ENCODE results near the gene S100A10. TPM values are rescaled to one million over a fixed set of nuclear protein-coding genes. Genes with fewer than 3 reads are reported as not detected.

S100A10 gene
- total RNA-seq, 1 experiment from 2014 or later, result 2,143 TPM

DNA sequence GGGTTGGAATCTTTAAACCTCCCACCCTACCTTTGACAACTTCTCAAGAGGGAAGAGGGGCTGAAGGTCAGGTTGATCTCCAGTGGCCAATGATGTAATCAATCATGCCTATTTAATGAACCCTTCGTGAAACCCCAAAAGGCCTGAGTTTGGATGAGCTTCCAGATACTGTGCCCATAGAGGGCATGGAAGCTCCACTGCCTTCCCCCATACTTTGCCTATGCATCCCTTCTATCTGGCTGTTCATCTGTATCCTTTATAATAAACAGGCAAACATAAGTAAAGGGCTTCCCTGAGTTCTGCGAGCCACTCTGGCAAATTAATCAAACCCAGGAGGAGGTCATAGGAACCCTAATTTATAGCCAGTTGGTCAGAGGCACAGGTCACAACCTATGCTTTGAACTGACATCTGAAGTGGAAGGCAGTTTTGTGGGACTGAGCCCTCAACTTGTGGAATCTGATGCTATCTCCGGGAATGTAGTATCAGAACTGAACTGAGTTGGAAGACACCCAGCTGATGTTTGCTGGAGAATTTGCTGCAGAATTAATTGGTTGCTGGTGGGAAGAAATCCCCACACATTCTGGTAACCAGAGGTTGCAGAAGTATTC is 24.8 kb downstream of the S100A10 start:
- Histone ChIP-seq H3K36me3 (ENCODE audit: control insufficient read depth, insufficient read depth, low read length) (no peaks in the 10 kb centered on the region), H3K9me3 (no peaks in the 10 kb centered on the region; the same call in 1 of the 2 replicates), H3K27me3 (replicated peaks; ENCODE audit: control insufficient read depth, insufficient read depth, low read length) (no peaks in the 10 kb centered on the region), H3K4me1 (peaks cover 61% of the 10 kb centered on the region), H3K4me3 (ENCODE audit: low read depth, low read length) (no peak overlapping the region)
- Mint-ChIP-seq H3K36me3 (ENCODE audit: insufficient read depth, unreplicated experiment) (peaks cover 3% of the 10 kb centered on the region), H3K27me3 (ENCODE audit: insufficient read depth, unreplicated experiment) (no peaks in the 10 kb centered on the region), H3K9me3 (ENCODE audit: unreplicated experiment) (no peaks in the 10 kb centered on the region), H3K27ac (ENCODE audit: unreplicated experiment) (peak overlapping the region; percentile 74), H3K4me1 (ENCODE audit: low read depth, unreplicated experiment) (peaks cover 37% of the 10 kb centered on the region), H3K4me3 (ENCODE audit: unreplicated experiment) (no peak overlapping the region)
- intact Hi-C loops (cut with micrococcal nuclease; ENCODE audit: unreplicated experiment), result loop anchor here (1.0 to 2.0 kb wide), 6 partner anchors 9 to 80 kb away; no protein-coding TSS in a partner anchor
- no TSS peak for BruUV-seq (replicated peaks)
- TF ChIP-seq, protein P1, sequence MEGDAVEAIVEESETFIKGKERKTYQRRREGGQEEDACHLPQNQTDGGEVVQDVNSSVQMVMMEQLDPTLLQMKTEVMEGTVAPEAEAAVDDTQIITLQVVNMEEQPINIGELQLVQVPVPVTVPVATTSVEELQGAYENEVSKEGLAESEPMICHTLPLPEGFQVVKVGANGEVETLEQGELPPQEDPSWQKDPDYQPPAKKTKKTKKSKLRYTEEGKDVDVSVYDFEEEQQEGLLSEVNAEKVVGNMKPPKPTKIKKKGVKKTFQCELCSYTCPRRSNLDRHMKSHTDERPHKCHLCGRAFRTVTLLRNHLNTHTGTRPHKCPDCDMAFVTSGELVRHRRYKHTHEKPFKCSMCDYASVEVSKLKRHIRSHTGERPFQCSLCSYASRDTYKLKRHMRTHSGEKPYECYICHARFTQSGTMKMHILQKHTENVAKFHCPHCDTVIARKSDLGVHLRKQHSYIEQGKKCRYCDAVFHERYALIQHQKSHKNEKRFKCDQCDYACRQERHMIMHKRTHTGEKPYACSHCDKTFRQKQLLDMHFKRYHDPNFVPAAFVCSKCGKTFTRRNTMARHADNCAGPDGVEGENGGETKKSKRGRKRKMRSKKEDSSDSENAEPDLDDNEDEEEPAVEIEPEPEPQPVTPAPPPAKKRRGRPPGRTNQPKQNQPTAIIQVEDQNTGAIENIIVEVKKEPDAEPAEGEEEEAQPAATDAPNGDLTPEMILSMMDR (IDR thresholded peaks at IDR 0.05; ENCODE audit: insufficient read depth in 1 of 2, low read depth in 1 of 2, low read length in 1 of 2, severe bottlenecking in 1 of 2, unreplicated experiment in 1 of 2), result peak in 1 of 2 experiments; percentile 9
- POLR2A ChIA-PET, result interaction anchor here (1.8 to 2.7 kb wide), 4 partner anchors 8 to 24 kb away, joined by 5 to 11 read pairs (median 9); no protein-coding TSS in a partner anchor
- DNase-seq, result peak in 1 of 2 experiments; percentile 37
- CTCF ChIA-PET, result interaction anchor here (0.5 to 7.0 kb wide), 15 partner anchors 7 to 68 kb away, joined by 3 to 249 read pairs (median 11); partner anchors contain the start of genes S100A10 and S100A11

GRCh38 chr1:151968058-151968457 is 25.6 kb downstream of the S100A10 start:
- H3K4me1 Mint-ChIP-seq (ENCODE audit: low read depth, unreplicated experiment), result peaks cover 34% of the 10 kb centered on the region
- POLR2A ChIA-PET, result interaction anchor here (0.6 to 2.7 kb wide), 7 partner anchors 9 to 33 kb away, joined by 3 to 11 read pairs (median 5); no protein-coding TSS in a partner anchor
- TF ChIP-seq, protein P1 (IDR thresholded peaks at IDR 0.05; ENCODE audit: insufficient read depth in 1 of 2, low read depth in 1 of 2, low read length in 1 of 2, severe bottlenecking in 1 of 2, unreplicated experiment in 1 of 2), result peak; percentile 70 to 80
- Histone ChIP-seq H3K27me3 (replicated peaks; ENCODE audit: control insufficient read depth, insufficient read depth, low read length) (no peaks in the 10 kb centered on the region), H3K36me3 (ENCODE audit: control insufficient read depth, insufficient read depth, low read length) (no peaks in the 10 kb centered on the region), H3K4me1 (peaks cover 52% of the 10 kb centered on the region), H3K4me3 (ENCODE audit: low read depth, low read length) (no peak overlapping the region), H3K9me3 (no peaks in the 10 kb centered on the region; the same call in 1 of the 2 replicates)
- no peaks in the 10 kb centered on the region for H3K36me3 Mint-ChIP-seq (ENCODE audit: insufficient read depth, unreplicated experiment)
- DNase-seq, result peak; percentile 69 to 77
- H3K4me3 Mint-ChIP-seq (ENCODE audit: unreplicated experiment), result no peak overlapping the region
- no peaks in the 10 kb centered on the region for H3K9me3 Mint-ChIP-seq (ENCODE audit: unreplicated experiment)
- no peaks in the 10 kb centered on the region for H3K27me3 Mint-ChIP-seq (ENCODE audit: insufficient read depth, unreplicated experiment)
- CTCF ChIA-PET, result interaction anchor here (0.5 to 7.0 kb wide), 20 partner anchors 8 to 80 kb away, joined by 3 to 249 read pairs (median 8); partner anchors contain the start of gene S100A10
- no TSS peak for BruUV-seq (replicated peaks)
- intact Hi-C loops (cut with micrococcal nuclease; ENCODE audit: unreplicated experiment), result loop anchor here (1.0 to 2.0 kb wide), 6 partner anchors 10 to 79 kb away; no protein-coding TSS in a partner anchor
- H3K27ac Mint-ChIP-seq (ENCODE audit: unreplicated experiment), result no peak overlapping the region

DNA sequence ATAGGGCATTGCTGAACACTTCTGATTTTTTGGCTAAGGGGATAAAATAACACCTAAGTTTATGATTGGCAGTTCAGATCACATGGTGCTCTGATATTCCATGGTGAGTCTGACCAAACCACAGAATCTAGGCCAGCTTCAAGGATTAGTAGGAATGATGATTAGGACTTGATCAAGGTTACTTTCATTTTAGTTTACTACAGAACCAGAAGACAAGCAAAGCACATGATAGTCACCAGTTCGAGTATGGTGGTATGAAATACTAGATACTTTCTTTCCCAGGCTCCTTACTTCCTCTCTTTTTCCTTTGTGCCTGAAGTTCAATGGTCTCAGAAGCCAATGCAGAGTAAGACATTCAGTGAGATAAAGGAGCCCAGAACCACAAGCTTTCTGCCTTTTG is 26.6 kb downstream of the S100A10 start:
- Histone ChIP-seq H3K36me3 (ENCODE audit: control insufficient read depth, insufficient read depth, low read length) (no peaks in the 10 kb centered on the region), H3K4me1 (peaks cover 43% of the 10 kb centered on the region), H3K4me3 (ENCODE audit: low read depth, low read length) (no peak overlapping the region), H3K9me3 (no peaks in the 10 kb centered on the region; the same call in 1 of the 2 replicates), H3K27me3 (replicated peaks; ENCODE audit: control insufficient read depth, insufficient read depth, low read length) (no peaks in the 10 kb centered on the region)
- DNase-seq, result no peak
- intact Hi-C loops (cut with micrococcal nuclease; ENCODE audit: unreplicated experiment), result no loop called here
- Mint-ChIP-seq H3K36me3 (ENCODE audit: insufficient read depth, unreplicated experiment) (no peaks in the 10 kb centered on the region), H3K9me3 (ENCODE audit: unreplicated experiment) (no peaks in the 10 kb centered on the region), H3K4me3 (ENCODE audit: unreplicated experiment) (no peak overlapping the region), H3K27me3 (ENCODE audit: insufficient read depth, unreplicated experiment) (no peaks in the 10 kb centered on the region), H3K4me1 (ENCODE audit: low read depth, unreplicated experiment) (peaks cover 29% of the 10 kb centered on the region), H3K27ac (ENCODE audit: unreplicated experiment) (no peak overlapping the region)
- ChIA-PET POLR2A (interaction anchor here (2.2 kb wide), 1 partner anchor 22 kb away, joined by 11 read pairs; no protein-coding TSS in a partner anchor), CTCF (interaction anchor here (2.1 to 7.0 kb wide), 4 partner anchors 28 to 47 kb away, joined by 22 to 249 read pairs (median 40); no protein-coding TSS in a partner anchor)
- no TSS peak for BruUV-seq (replicated peaks)
- TF ChIP-seq, protein P1 (IDR thresholded peaks at IDR 0.05; ENCODE audit: insufficient read depth in 1 of 2, low read depth in 1 of 2, low read length in 1 of 2, severe bottlenecking in 1 of 2, unreplicated experiment in 1 of 2), result no peak

Data from Caco-2 (cell line).